GM18502 (cell line): ENCODE measurements around the gene ANXA4.

Experiments
- ATAC-seq: cut with Tn5 transposase; IDR thresholded peaks from one replicate; pipeline ENCODE4 v1.9.1; 2021; ENCODE audit warnings: mild to moderate bottlenecking; ENCODE audit not compliant: unreplicated experiment, poor library complexity

ANXA4 gene

GRCh38 chr2:69774984-69775982 lies 33.3 kb downstream of the ANXA4 start:
- ATAC-seq = peak; percentile 37

GRCh38 chr2:69776886-69777785 lies 35.2 kb downstream of the ANXA4 start:
- no peak for ATAC-seq

GRCh38 chr2:69777786-69778105 lies 35.8 kb downstream of the ANXA4 start:
- ATAC-seq = no peak

GRCh38 chr2:69779258-69780001 lies 37.5 kb downstream of the ANXA4 start:
- no peak for ATAC-seq

GRCh38 chr2:69780921-69781320 lies 39.0 kb downstream of the ANXA4 start:
- ATAC-seq = no peak

- no peak for ATAC-seq
These were observed 39.7 kb downstream of the ANXA4 start for GRCh38 chr2:69781321-69782248.

GRCh38 chr2:69784228-69784627 lies 42.3 kb downstream of the ANXA4 start:
- no peak for ATAC-seq

GRCh38 chr2:69785358-69785757 lies 43.4 kb downstream of the ANXA4 start:
- no peak for ATAC-seq

- no peak for ATAC-seq
These were observed 44.2 kb downstream of the ANXA4 start for GRCh38 chr2:69786052-69786560.

GRCh38 chr2:69789175-69789721 lies 47.3 kb downstream of the ANXA4 start:
- peak; percentile 65 for ATAC-seq

GRCh38 chr2:69789772-69790600 lies 48.1 kb downstream of the ANXA4 start:
- peak; percentile 50 for ATAC-seq

- no peak for ATAC-seq
These were observed 48.6 kb downstream of the ANXA4 start for GRCh38 chr2:69790601-69790959.

GRCh38 chr2:69791045-69791444 lies 49.1 kb downstream of the ANXA4 start:
- no peak for ATAC-seq

- ATAC-seq = no peak
These were observed 54.2 kb downstream of the ANXA4 start for GRCh38 chr2:69796174-69796573.

GRCh38 chr2:69797235-69797634 lies 55.3 kb downstream of the ANXA4 start:
- no peak for ATAC-seq

GRCh38 chr2:69797836-69798289 lies 55.9 kb downstream of the ANXA4 start:
- ATAC-seq = no peak

GRCh38 chr2:69798290-69798908 lies 56.5 kb downstream of the ANXA4 start:
- ATAC-seq = peak; percentile 19
